Panc1 (cell line): ENCODE data around the gene HILPDA.
"Not testable (repeated sequence)": the region's sequence is repeated elsewhere in the genome, so short reads cannot be mapped to it uniquely, and the experiment has no call there.

Experiments
- CTCF ChIP-seq: fragments of 450-650 bp; IDR thresholded peaks from 2 replicates; pipeline ENCODE4 v1.5.1; 2017; ENCODE audit warnings: mild to moderate bottlenecking
- POLR2AphosphoS5 ChIP-seq: IDR thresholded peaks from 2 replicates; pipeline ENCODE4 v1.6.1; 2012; ENCODE audit warnings: mild to moderate bottlenecking, low read depth, low read length, moderate library complexity
- SIN3A ChIP-seq: IDR thresholded peaks from 2 replicates; pipeline ENCODE4 v1.6.1; 2012; ENCODE audit warnings: low read depth, mild to moderate bottlenecking, low read length, moderate library complexity, borderline replicate concordance; ENCODE audit not compliant: insufficient read depth
- TCF7L2 ChIP-seq: IDR thresholded peaks from 2 replicates; pipeline ENCODE4 v1.6.1; 2011; ENCODE audit warnings: mild to moderate bottlenecking, low read depth, low read length, inconsistent platforms

DNA sequence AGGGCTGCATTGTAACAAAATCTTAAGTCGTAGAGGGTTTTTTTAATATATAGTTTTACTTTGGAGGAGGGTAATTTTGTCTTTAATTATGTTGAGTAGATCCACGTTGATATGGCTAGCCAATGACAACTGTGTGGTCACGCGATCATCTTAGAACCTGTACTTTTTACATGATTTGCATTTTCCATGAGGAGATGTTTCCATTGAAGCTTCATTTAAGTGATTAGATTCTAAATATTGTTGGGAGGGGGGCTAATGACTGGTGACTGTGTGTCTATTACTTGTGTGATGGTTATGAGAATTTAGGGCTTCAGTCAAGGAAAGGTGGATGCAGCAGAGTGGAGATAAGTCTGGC is 21.6 kb downstream of the HILPDA start:
- not testable (repeated sequence) for TF ChIP-seq CTCF, SIN3A, TCF7L2, POLR2AphosphoS5
